Endothelial cell of umbilical vein (primary cell): ENCODE results near the gene TRIM7. TPM values are rescaled to one million over a fixed set of nuclear protein-coding genes. Genes with fewer than 3 reads are reported as not detected.

Experiments used
- BruUV-seq: library from RNA; stranded (reverse); fragments of 400-500 nt; replicated peaks from 2 replicates; lab custom pipeline; 2021; lab: Mats Ljungman, UMichigan
- CTCF ChIA-PET: fragments of 300-600, 350-600 bp; sonication (Branson Sonifier 250); formaldehyde crosslinking; loops from one replicate; lab custom pipeline; 2021; ENCODE audit warnings: antibody characterized with exemption, inconsistent platforms; lab: Charles Lee
- POLR2A ChIA-PET: fragments of 300-600, 350-600 bp; sonication (Branson Sonifier 250); formaldehyde crosslinking; loops from one replicate; lab custom pipeline; 2021; ENCODE audit warnings: antibody characterized with exemption, inconsistent platforms; lab: Charles Lee
- DNase-seq: peaks from one replicate; pipeline ENCODE4 v3.0.0-alpha.2; 2011; ENCODE audit warnings: low read depth, low spot score
- FAIRE-seq: peaks from 2 replicates; lab custom pipeline; 2011; peaks lifted over from hg19 to GRCh38; lab: Jason Lieb, UNC
- H2AFZ ChIP-seq: 2 replicates; pipeline ENCODE4 v1.6.0; 2012; ENCODE audit warnings: low read depth, low read length, control low read depth, inconsistent platforms
- H3K27ac ChIP-seq: 2 replicates; pipeline ENCODE4 v1.5.1; 2011; ENCODE audit warnings: low read depth, mild to moderate bottlenecking, control low read depth, low read length, moderate library complexity; ENCODE audit not compliant: insufficient read depth
- H3K27me3 ChIP-seq, 2 experiments: 2 replicates each; pipeline versions ENCODE4 v1.6.0 to v1.6.1; 2011; ENCODE audit warnings: low read length in 2 of 2, mixed read lengths in 1 of 2; ENCODE audit not compliant: control insufficient read depth in 2 of 2, insufficient read depth in 2 of 2
- H3K36me3 ChIP-seq, 2 experiments: 2 replicates in 1 of 2; 3 replicates in 1 of 2; pipeline ENCODE4 v1.5.1; 2011; ENCODE audit warnings: low read length in 2 of 2, mild to moderate bottlenecking in 1 of 2, moderate library complexity in 1 of 2; ENCODE audit not compliant: control insufficient read depth in 2 of 2, insufficient read depth in 2 of 2; ENCODE audit errors: extremely low read depth in 1 of 2
- H3K4me1 ChIP-seq: 3 replicates; pipeline ENCODE4 v1.5.1; 2011; ENCODE audit warnings: mild to moderate bottlenecking, low read length; ENCODE audit not compliant: control insufficient read depth, insufficient read depth; ENCODE audit errors: extremely low read depth
- H3K4me2 ChIP-seq: 2 replicates; pipeline ENCODE4 v1.6.1; 2011; ENCODE audit warnings: low read length, control low read depth, mixed read lengths; ENCODE audit not compliant: insufficient read depth
- H3K4me3 ChIP-seq, 3 experiments: fragments of 200-600 bp in 1 of 3; sonication (generic), shearing (Covaris generic) in 1 of 3; replicated peaks in 1 of 3; 2 replicates each; pipeline ENCODE4 v1.5.1; 2011 to 2016; ENCODE audit warnings: control low read depth in 3 of 3, low read length in 3 of 3, mild to moderate bottlenecking in 2 of 3, inconsistent platforms in 1 of 3, low read depth in 1 of 3, moderate library complexity in 1 of 3; ENCODE audit not compliant: insufficient read depth in 1 of 3
- H3K79me2 ChIP-seq: 2 replicates; pipeline ENCODE4 v1.6.0; 2012; ENCODE audit warnings: low read length, inconsistent platforms; ENCODE audit not compliant: control insufficient read depth, insufficient read depth
- H3K9ac ChIP-seq: replicated peaks from 2 replicates; pipeline ENCODE3; 2011; ENCODE audit warnings: low read length, control low read depth; ENCODE audit not compliant: insufficient read depth; ENCODE audit errors: extremely low read depth
- H3K9me1 ChIP-seq: replicated peaks from 3 replicates; pipeline ENCODE4 v1.6.0; 2011; ENCODE audit warnings: mild to moderate bottlenecking, low read length; ENCODE audit not compliant: control insufficient read depth, insufficient read depth; ENCODE audit errors: extremely low read depth
- H3K9me3 ChIP-seq: replicated peaks from 2 replicates; pipeline ENCODE4 v1.5.1; 2012; ENCODE audit warnings: low read length, inconsistent platforms; ENCODE audit not compliant: control insufficient read depth, insufficient read depth
- H4K20me1 ChIP-seq: replicated peaks from 2 replicates; pipeline ENCODE3; 2011; ENCODE audit warnings: mild to moderate bottlenecking, low read length; ENCODE audit not compliant: control insufficient read depth, insufficient read depth; ENCODE audit errors: extremely low read depth
- CTCF ChIP-seq, 2 donors: IDR thresholded peaks; 1 replicate in 1 of 2; 2 replicates in 1 of 2; pipeline ENCODE4 v1.5.1; 2011; ENCODE audit warnings: low read length in 2 of 2, mild to moderate bottlenecking in 2 of 2, moderate library complexity in 2 of 2, control low read depth in 1 of 2, inconsistent platforms in 1 of 2, low read depth in 1 of 2; ENCODE audit not compliant: insufficient read depth in 1 of 2; ENCODE audit errors: extremely low read depth in 1 of 2
- EZH2 ChIP-seq: IDR thresholded peaks from 2 replicates; pipeline ENCODE4 v1.6.1; 2012; ENCODE audit warnings: borderline replicate concordance, low read depth, mild to moderate bottlenecking, moderate library complexity, low read length, inconsistent platforms; ENCODE audit not compliant: severe bottlenecking
- FOS ChIP-seq: IDR thresholded peaks from 2 replicates; pipeline ENCODE4 v1.6.1; 2011; ENCODE audit warnings: mild to moderate bottlenecking, low read length, moderate library complexity, borderline replicate concordance; ENCODE audit not compliant: insufficient read depth
- GATA2 ChIP-seq: IDR thresholded peaks from 2 replicates; pipeline ENCODE4 v1.7.0; 2011; ENCODE audit warnings: low read depth, mild to moderate bottlenecking, moderate library complexity, mixed read lengths, low read length; ENCODE audit not compliant: insufficient read length, insufficient read depth
- JUN ChIP-seq: IDR thresholded peaks from 2 replicates; pipeline ENCODE4 v1.6.1; 2011; ENCODE audit warnings: borderline replicate concordance, low read depth; ENCODE audit not compliant: insufficient read length, insufficient read depth
- MAX ChIP-seq: IDR thresholded peaks from 2 replicates; pipeline ENCODE4 v1.6.1; 2011; ENCODE audit not compliant: insufficient read depth, insufficient read length
- MYC ChIP-seq: IDR thresholded peaks from one replicate; pipeline ENCODE4 v1.6.1; 2011; ENCODE audit warnings: mild to moderate bottlenecking, low read depth, low read length
- POLR2A ChIP-seq: IDR thresholded peaks from 2 replicates; pipeline ENCODE4 v1.6.1; 2012; ENCODE audit warnings: low read depth, mild to moderate bottlenecking, control low read depth, low read length
- POLR2AphosphoS5 ChIP-seq: IDR thresholded peaks from 2 replicates; pipeline ENCODE4 v1.6.1; 2012; ENCODE audit warnings: low read depth, mild to moderate bottlenecking, control low read depth, low read length, moderate library complexity; ENCODE audit not compliant: insufficient read depth
- dilution Hi-C: fragments of 300-500 bp; cut with MboI; formaldehyde crosslinking; loops from one replicate; pipeline ENCODE4 v1.15.0; 2019; ENCODE audit warnings: low sequenced_read_pairs; ENCODE audit not compliant: extremely low pct_ligation_motif_present
- intact Hi-C: fragments of 100-400 bp; cut with micrococcal nuclease; formaldehyde crosslinking; loops from one replicate; pipeline ENCODE4 v1.10.0; 2022
- polyA plus RNA-seq, 4 experiments: library from polyadenylated mRNA; depleted of rRNA in 3 of 4; stranded (reverse) in 3 of 4; unstranded in 1 of 4; fragments of >200 nt; gene quantifications; 2 replicates each; pipeline versions ENCODE4 v1.2.1 to v1.2.3, GENCODE V29; 2011 to 2012; ENCODE audit warnings: missing spikeins in 1 of 4
- total RNA-seq: library from RNA; stranded (reverse); gene quantifications from 2 replicates; pipeline ENCODE4 v1.2.3, GENCODE V29; 2021

TRIM7 gene
- total and polyA plus RNA-seq, 2 donors (not counting 3 experiments of a cell fraction or from before 2014, with no cell fraction given): 2.7 to 3.4 TPM

GRCh38 chr5:181160152-181160754 is 44.7 kb downstream of the TRIM7 start:
- POLR2A ChIA-PET: no interaction called here
- dilution Hi-C loops (no loop called here), intact Hi-C loops (no loop called here)
- Histone ChIP-seq H2AFZ (peak overlapping the region; percentile 94), H3K79me2 (no peaks in the 10 kb centered on the region), H3K36me3 (no peaks in the 10 kb centered on the region), H3K27me3 (no peaks in the 10 kb centered on the region), H3K9me1 (no peaks in the 10 kb centered on the region), H3K9me3 (no peaks in the 10 kb centered on the region), H3K4me1 (peaks cover 10% of the 10 kb centered on the region), H3K4me3 (peak overlapping the region; percentile 22 to 39 (median 30)), H3K4me2 (peak overlapping the region; percentile 73), H3K9ac (peak overlapping the region; percentile 59), H3K27ac (peak overlapping the region; percentile 70), H4K20me1 (no peaks in the 10 kb centered on the region)
- DNase-seq: no peak
- BruUV-seq: TSS peak; percentile 28
- CTCF ChIA-PET: interaction anchor here (1.0 to 1.1 kb wide), 2 partner anchors 60 to 376 kb away, joined by 3 read pairs; no protein-coding TSS in a partner anchor
- no peak for FAIRE-seq
- TF ChIP-seq POLR2A (no peak), JUN (no peak), CTCF (IDR thresholded peaks at IDR 0.05; ENCODE audit: extremely low read depth in 1 of 2, insufficient read depth in 1 of 2, low read depth in 1 of 2, low read length in 2 of 2) (no peak), POLR2AphosphoS5 (no peak), EZH2 (no peak), MYC (no peak), FOS (no peak), GATA2 (no peak), MAX (no peak)
